C1 segment of cervical spinal cord (tissue), 14 donors: ENCODE data around the gene KRT83.

Experiments used
- DNase-seq, 14 donors: peaks; one replicate each; lab custom pipeline; 2025; lab: John Stamatoyannopoulos, UW

Gene KRT83

GRCh38 chr12:52320784-52321400 is at the start of gene KRT83:
Gene KRT83 (minus strand): TSS chr12:52321398. CDS start chr12:52321335, 63 bp downstream.
- DNase-seq, result no peak

DNA sequence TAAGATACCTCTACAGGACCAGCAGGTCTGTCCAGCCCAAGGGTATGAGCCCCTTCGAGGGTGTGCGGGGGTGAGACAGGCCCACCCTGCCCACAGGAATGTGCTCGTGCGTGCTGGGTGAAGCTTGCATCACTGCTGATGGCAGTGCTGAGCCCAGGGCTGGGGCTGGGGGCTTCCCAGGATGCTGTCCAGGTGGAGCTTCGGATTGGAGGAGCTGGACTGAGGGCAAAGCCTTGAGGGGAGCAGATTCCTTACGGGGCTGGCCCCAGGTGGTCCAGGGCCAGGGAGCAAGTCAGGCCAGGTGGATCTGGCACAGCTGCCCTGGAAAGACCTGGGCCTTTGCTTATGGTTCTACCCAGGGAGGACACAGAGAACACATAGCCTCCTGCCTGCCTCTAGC is 48.6 kb upstream of the KRT83 start:
- no peak for DNase-seq

DNA sequence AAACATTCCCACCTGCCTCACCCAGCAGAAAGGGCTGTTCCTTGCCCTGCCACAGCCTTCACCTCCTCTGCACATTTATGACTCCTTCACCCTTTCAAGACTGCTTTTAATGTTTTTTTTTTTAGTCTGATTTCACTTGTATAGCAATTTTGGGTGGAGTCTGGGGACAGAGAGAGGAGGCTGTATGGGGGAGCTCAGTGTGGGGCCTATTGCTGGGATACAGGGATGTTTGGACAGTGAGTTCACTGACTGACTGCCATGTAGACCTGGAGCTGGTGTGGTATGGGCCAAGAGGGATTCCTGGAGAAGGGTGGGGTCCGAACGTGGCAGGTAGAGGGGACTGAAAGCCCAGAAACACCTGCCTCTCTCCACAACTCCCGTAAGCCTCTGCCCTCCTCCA is 48.0 kb upstream of the KRT83 start:
- DNase-seq, result no peak

- no peak for DNase-seq
Measured at GRCh38 chr12:52368508-52368907, 47.3 kb upstream of the KRT83 start.

- no peak for DNase-seq
Measured at GRCh38 chr12:52367876-52368275, 46.7 kb upstream of the KRT83 start.

DNA sequence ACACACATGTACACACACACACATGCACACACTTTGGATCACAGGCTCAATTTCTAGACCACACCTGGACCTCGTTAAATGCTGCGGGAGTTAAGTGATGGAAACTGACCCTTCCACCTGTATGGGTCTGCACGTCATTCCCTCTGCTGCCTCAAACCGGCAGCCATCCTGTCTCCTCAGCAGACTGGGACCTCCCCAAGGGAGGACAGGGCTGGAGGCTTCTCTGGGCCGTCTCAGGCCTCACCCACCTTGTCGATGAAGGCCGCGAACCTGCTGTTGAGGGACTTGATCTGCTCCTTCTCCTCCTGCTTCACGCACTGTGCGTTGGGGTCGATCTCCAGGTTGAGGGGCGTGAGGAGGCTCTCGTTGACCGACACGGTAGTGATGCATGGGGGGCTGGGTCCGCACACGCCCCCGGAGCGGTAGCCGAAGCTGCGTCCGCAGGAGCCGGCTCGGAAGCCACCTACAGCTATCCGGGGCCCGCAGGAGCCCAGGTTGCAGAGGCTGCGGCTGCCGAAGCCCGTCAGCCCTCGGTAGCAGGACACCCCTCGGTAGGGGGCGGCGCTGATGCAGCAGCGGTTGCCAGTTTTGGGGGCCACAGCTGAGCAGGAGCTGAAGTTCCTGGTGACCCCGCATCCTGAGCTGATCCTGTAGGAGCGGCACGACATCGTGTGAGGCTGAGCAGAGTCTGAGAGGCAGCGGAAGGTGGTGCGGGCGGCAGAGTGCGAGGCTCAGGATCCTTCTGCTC is 45.7 kb upstream of the KRT83 start, which contains the start of gene KRT85:
Gene KRT85, minus strand, starts transcription at position 744 of the 748 bp plus-strand sequence. Its CDS starts 76 bp downstream, at position 668.
- DNase-seq, result no peak

GRCh38 chr12:52364901-52365489 is 43.8 kb upstream of the KRT83 start:
- no peak for DNase-seq

GRCh38 chr12:52364061-52364460 is 42.9 kb upstream of the KRT83 start:
- DNase-seq, result no peak

DNA sequence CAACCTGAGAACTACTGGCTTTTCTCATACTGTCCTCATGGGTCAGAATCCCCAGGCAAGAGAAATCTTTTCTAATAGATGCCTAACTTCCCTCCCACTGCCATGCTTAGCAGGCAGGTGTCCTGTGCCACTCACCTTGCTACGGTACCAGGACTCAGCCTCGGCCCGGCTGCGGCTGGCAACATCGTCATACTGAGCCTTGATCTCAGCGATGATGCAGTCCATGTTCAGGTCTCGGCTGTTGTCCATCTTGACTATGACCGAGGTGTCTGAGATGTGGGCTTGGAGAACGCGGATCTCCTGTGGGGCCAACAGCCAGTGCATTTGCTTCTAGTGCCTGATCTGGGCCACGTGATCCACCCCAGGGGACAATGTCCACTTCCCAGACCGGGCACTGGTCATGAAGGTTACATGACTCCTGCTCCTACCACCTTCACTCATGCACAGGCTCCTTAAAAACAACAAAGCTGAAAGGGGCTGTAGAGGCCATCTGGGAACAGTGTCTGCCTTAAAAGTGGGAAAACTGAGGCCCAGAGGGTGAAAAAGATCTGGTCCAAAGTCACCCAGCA is 42.0 kb upstream of the KRT83 start:
- no peak for DNase-seq

GRCh38 chr12:52362118-52362726 is 41.0 kb upstream of the KRT83 start:
- DNase-seq, result no peak

DNA sequence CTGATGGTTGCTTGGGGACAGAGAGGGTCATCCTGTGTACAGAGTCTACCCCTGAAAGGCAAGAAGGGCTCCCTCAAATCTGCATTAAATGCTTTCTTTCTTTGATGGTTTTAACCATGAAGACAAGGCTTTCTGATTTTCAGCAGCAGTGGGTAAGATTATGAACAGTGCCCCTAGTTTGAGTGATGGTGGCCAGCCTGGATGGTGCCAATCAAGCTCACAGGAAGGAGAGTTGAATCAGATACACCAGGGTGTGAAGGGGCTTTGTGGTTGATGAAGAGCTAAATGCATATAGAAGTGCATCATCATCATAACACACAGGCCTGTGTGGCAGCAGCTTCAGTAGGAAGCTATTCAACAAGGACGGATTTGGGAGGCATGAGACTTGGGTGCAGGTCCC is 40.4 kb upstream of the KRT83 start:
- no peak for DNase-seq

GRCh38 chr12:52360663-52361271 is 39.6 kb upstream of the KRT83 start:
- no peak for DNase-seq

DNA sequence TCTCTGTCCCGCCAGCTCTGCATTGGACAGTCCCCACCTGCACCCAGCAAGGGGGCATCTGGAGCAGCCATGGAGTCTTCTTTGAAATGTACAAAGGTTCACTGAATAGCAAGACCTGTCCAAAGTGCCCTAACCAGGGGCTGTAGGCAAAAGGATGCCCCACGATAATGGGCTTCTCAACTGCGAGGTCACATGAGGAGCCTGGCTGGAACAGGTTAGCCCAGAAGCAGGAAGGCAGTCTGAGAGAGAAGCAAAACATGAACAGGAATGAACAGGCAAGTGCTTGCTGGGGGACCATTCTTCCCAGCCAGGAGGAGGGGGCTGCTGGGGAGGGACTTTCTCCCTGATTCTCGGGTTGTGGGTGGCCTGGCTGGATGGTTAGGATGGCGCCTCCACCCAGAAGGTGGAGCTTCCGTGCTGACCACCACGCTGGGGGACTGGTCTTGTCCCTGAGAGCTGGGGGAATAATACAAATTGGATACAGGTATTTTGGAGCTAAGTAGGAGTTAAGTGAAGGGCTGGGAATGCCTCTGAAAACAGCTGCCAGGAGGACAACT is 39.0 kb upstream of the KRT83 start:
- DNase-seq, result no peak

DNA sequence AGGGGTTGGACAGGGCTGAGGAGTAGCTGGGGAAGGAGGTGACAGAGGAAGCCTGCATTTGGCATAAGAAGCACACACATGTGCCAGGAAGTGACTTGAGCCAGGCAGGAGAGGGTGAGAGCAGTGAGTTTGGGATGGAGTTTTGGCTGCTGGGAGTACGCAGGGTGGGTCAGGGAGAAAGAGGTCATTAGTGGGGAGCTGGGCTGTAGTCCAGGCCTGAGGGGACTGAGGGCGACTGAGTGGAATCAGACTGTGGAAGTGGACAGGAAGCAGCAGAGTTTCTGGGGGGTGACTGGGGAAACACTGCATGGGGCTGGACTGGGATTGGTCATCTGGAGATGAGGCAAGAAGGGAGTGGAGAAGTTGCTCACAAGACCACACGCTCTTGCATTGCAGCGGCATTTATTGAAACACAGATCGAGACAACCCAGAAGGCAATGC is 38.4 kb upstream of the KRT83 start:
- DNase-seq, result no peak

- no peak for DNase-seq
Measured at GRCh38 chr12:52358575-52359350, 37.6 kb upstream of the KRT83 start.

DNA sequence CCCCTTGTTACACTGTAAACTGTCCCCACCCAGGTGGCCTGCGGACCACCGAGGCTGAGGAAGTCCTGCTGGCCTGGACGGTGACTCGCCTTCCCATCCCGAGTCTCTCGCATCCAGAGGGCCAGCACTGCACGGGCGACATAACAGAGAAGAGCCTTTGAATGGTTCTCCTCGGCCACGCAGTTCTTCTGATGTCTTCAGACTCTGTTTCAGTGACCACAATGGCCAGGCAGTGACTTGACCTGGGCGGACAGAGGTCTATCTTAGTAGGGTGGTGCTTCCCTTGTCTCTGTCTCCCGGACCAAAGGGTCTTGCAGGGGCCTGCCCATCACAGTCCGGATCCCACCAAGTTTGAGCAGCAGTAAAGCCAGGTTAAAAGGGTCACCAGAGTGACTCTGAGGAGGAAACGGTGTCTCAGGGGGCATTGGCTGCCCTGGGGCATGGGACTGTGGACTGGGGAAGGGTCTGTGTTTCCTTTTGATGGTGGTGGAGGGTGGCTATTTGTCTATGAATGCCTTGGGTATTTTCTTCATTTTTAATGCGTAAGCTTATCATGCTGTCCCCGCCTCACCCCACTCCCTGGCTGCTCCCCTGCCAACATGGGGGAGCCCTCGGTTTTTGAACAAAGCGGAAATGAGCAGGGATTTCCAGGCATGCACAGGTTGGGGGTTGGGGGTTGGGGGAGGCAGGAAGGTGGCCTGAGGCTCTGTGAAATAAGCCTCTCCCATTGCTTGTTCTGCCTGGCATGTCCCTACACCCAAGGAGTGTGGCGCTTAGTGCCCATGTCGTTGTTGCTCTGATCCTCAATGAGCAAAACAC is 35.8 kb upstream of the KRT83 start:
- no peak for DNase-seq

DNA sequence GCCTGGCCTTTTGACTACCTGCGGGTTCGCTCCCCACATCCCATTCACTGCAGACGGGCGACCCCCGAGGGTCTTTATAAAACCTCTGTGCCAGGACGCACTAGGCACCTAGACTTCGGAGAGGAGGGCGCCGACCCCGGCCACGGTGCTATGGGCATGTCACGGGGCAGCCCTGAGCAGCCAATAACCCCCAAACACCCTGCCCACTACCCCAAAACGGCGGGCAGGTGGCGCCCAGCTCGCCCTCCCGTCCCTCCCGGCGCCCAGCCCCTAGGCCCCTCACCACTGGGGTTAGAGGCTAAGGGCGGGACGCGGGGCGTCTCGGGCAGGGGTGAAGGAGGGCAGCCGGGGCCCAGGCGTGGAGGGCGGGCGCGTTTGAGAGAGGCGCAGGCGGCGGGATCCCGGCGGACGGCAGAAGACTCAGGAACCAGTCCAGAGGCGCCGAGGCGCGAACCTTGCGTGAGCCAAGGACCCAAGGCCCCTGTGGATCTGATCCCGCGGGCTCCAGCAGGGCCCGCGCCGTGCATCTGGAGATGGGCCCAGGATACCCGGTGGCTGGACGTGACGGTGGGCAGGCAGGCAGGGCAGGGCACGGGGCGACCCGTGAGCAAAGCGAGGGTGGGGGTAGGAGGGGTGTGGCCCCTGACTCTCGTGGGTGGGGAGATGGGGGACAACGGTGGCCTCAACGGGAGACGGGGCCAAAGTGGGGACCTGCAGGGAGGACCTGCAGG is 35.0 kb upstream of the KRT83 start:
- DNase-seq, result no peak

DNA sequence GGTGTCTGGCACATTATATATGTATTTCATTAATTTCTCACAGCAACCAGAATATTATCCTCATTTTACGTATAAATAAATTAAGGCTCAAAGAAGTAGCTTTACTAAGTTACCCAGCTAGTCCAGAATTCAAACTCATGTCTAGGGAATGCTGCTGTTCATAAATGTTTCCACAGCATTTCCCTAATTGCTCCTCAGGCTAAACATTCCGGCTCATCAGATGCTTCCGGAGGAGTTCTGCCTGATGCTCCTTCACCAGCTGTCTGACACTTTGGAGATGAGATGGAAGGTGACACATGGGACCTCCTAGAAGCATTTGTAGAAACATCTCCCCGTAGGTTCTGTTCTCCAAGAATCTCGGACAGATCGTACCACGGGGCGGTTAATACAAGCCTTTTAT is 34.0 kb upstream of the KRT83 start:
- DNase-seq, result no peak

DNA sequence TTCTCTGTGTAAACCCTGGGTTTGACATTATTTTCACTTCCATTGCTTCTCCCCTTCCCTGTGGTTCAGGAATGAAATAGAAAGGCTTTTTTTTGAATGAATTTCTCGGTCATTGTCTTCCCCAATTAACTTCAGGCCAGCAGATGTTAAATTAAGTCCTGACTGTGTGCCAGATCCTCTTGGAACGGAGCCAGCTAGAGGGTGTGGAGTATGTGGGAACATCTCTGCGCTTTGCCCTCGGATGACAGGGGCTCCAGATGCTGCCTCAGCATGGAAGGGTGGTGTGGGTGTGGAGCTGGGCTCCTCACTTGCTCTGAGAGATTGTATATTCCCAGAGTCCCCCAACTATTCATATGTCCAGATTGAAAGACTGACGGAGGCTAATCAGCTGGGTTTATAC is 33.0 kb upstream of the KRT83 start:
- no peak for DNase-seq
